SW 1271 (cell line): ENCODE results near the gene SPIRE1.
"Not testable (repeated sequence)": the region's sequence is repeated elsewhere in the genome, so short reads cannot be mapped to it uniquely, and the experiment has no call there.

ENCODE experiments used
- DNase-seq, 2 experiments: peaks; one replicate each; lab custom pipeline; 2025; lab: John Stamatoyannopoulos, UW

The SPIRE1 gene

DNA sequence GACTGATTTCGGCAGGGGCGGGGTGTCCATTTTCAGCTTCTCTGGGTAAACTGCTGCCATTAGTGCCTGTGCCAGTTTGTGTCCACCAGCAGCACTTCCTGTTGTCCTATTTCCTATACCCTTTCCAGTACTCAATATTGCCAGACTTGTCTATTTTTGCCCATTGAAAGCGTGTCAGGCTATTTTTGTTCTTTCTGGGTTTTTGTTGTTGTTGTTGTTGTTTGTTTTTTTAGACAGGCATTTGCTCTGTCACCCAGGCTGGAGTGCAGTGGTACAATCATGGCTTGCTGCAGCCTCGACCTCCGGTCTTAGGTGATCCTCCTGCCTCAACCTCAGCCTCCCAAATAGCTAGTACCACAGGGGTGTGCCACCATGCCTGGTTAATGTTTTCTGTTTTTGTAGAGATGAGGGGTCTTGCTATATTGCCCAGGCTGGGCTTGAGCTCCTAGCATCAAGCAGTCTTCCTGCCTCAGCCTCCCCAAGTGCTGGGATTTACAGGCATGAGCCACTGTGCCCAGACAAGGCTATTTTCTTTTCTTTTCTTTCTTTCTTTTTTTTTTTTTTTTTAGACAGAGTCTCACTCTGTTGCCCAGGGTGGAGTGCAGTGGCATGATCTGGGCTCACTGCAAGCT lies 241.7 kb downstream of the SPIRE1 start:
- no peak for DNase-seq

DNA sequence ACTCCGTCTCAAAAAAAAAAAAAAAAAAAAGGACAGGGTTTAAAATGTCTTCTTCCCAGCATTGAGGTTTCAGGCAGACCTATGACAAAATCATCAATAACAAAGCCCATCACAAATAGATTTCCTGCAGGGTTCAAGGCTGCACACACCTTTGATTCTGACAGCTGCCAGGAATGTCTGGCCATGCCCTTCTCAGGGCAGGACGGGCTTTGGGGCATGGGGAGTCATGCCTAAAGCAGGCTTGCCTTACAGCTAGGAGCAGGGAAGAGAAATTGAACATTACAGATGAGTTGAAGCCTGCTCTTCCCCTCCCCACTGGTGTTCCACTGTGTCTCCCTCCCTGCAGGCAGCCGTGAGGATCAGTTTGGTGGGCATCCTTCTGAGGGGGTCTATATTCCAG lies 246.5 kb downstream of the SPIRE1 start:
- DNase-seq = no peak

DNA sequence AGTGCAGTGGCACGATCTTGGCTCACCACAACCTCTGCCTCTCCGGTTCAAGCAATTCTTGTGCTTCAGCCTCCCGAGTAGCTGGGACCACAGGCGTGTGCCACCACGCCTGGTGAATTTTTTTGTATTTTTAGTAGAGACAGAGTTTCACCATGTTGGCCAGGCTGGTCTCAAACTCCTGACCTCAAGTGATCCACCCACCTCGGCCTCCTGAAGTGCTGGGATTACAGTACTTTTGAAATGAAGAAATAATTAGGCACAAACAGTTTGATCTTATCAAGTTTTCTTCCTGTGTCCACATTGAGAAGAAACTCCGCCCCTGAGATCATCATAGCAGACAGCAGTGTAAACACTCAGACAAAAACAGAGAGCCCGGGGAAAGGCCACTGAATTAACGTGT lies 247.2 kb downstream of the SPIRE1 start:
- DNase-seq = not testable (repeated sequence)

DNA sequence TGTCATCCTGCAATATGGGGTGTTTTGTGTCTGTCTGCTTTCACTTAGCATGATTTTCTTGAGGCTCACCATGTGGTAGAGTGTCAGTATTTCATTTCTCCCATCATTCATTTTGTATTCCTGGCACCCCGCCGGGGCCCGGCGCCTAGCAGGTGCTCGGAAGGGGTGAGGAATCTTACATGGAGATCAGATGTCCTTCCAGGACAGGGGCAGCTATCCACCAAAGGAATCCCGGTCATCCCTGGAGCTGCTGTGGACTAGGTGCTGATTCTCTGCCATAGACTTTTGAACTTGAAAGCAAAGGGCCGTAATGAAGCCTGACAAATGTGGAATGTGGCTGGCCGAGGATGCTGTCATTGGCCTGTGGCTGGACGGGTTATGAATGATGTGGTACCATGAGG lies 247.8 kb downstream of the SPIRE1 start:
- no peak for DNase-seq

DNA sequence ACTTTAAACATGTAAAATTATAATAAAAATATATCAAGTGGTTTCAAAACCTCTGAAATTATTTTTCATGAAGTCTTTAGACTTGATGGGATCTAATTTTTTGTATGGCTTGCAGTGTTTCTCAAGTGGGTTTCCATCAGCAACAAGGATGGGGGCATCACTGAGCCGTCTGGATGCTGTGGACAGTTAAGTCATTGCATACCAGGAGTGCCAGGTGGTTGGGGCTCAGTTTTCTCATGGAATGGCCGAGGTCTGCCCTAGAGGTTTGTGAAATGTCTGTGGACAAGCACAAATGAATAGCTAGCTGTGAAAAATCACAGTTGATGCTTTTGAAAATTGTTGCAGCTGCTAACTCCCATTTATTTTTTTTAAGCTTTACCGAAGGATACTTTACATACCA lies 248.4 kb downstream of the SPIRE1 start:
- no peak for DNase-seq

DNA sequence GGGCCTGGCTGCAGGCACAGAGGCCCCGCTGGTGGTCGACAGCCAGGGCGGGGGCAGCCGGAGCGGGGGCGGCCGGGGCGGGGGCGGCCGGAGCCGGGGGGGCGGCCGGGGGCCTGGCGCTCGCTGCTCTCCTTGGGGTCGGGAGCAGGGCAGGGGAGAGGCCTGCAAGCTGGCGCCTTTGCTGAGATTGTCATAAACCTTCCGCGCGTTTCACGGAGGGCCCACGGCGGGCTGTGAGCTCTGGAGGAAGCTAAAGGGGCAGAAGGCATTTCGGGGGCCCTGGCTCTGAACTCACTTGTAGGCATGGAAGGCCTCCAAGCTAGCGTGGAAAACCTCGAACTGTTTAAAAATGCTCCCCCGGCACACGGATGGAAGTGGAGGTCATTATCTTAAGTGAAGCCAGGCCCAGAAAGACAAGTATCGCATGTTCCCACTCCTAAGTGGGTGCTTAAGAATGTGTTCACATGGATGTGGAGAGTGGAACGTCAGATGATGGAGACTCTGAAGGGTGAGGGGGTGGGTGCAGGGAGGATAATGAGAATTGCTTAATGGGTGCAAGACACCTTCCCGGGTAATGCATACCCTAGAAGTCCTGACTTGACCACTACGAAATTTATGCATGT lies 249.5 kb downstream of the SPIRE1 start:
- no peak for DNase-seq

DNA sequence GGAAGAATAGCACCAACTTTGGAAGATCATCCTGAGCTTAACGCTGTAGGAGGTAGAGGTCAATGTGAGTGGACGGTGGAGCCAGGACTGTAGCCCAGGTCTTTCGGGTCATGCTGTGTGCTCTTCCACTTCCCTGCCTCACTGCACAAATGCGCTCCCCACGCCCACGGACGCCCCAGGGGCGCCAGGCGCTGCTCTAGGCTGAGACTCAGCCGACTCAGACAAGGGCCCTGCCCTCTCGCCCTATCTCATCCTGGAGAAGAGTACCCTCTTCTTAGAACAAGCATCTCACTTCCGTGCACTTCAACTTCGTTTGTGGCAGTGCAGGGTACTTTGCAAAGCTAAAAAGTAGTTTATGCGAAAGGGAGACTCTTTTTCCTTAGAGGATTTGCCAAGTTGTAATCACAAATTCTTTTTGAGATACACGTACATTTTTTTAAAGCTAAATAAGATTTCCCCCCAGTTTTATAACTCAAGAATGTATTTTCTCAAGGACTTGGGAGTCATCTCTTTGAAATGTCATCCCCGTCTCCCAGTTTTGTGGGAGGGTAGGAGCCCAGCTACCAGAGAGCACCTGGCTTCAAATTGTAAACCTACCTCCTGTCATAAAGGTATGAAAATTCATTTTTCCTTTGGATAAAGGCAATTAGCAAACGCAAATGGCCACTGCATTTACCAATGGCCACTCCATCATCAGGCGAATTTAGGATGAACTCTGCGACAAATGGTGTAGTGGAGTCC lies 251.4 kb downstream of the SPIRE1 start:
- no peak for DNase-seq

DNA sequence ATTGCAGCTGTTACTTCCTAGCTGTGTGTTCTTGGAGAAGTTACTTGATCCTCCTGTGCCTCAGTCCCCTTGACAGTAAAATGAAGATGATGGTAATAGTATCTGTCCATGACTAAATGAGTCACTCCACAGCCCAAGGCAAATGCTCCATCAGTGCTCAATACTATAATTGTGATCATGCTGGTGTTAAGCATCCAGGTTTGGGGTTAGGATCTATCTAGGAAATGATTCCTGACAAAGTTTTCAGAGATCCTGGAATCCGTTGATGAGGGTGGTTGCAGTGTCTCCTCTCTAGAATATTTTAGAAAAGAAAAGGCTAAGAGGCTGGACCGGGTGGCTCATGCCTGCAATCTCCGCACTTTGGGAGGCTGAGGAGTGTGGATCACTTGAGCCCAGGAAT lies 252.8 kb downstream of the SPIRE1 start:
- DNase-seq = no peak

DNA sequence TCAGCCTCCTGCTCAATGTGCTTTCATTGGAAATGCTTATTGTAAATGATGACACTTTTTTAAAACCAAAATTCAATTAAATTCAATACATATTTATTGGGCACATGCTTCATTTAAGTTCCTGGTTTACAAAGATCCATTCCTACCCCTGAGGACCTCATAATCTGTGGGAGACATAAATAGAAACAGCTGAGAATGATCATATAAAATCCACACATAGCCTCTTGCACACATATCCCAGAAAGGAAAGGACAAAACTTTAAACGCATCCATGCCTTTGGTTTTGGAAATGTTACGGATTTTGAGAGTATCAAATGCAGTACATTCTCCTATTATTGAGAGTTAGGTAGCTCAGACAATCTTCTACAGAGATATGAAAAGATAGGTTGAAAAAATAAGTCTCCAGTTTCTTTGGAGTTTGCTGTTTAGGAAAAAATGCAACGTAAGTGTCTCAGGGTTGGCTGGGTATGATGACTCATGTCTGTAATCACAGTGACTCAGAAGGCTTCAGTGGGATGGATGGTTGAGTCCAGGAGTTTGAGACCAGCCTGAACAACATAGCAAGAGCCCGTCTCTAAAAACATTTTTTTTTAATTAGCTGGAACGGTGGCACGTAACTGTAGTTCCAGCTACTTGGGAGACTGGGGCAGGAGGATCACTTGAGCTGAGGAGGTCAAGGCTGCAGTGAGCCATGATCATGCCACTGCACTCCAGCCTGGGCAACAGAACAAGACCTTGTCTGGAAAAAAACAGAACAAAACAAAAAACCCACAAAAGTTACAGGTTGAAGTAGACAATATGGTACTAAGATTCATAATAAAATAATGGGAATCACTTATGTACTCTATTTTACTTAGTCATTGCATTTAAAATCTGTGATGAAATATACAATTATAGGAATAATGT lies 254.1 kb downstream of the SPIRE1 start:
- peak in 1 of 2 experiments; percentile 41 for DNase-seq

DNA sequence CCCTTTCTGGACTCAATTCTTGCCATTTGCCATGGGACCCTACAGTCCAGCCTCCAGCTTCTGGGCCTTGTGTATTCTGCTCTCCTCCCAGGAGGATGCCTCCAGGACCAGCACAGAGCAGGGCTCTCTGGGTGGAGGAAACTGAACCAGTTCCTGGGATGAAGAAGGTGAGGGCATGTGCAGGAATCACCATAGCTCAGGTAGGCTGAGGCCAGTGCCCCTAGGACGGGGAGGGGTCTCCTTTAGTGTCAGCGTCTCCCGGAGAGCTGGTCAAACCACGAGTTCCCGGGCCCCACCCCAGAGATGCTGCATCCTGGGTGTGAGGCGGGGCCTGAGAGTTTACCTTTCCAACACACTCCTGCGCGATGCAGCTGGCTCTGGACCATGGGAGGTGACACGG lies 256.0 kb downstream of the SPIRE1 start:
- DNase-seq = no peak

DNA sequence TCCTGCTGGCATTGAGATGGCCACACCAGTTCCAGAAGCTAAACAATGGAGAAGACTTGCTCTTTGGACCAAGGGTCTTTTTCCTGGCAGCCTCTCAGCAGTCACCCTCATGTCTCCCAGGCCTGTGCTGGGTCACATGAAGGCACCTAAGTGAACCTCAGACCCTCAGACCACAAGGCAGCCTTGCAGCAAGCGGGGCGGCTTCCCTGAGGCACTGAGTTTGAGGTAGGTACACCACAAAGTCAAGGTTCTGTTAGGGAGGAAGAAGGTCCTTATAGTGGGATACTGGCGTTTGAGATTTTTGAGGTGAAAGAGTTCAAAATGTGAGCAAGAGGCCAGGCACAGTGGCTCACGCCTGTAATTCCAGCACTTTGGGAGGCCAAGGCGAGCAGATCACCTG lies 258.7 kb downstream of the SPIRE1 start:
- DNase-seq = no peak

DNA sequence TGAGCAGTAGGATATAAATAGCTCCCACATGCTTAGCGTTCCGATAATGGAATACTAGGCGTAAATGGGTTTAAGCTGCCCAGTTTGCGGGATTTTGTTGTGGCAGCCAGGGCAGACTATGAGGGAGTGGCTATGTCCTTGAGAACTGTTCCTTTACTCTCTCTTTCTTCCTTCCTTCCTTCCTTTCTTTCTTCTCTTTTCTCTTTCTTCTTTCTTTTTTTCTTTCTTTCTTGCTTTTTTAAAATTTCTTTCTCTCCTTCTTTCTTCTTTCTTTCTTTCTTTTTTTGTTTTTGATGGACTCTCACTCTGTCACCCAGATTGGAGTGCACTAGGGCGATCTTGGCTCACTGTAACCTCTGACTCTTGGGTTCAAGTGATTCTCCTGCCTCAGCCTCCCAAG lies 259.3 kb downstream of the SPIRE1 start:
- no peak for DNase-seq

DNA sequence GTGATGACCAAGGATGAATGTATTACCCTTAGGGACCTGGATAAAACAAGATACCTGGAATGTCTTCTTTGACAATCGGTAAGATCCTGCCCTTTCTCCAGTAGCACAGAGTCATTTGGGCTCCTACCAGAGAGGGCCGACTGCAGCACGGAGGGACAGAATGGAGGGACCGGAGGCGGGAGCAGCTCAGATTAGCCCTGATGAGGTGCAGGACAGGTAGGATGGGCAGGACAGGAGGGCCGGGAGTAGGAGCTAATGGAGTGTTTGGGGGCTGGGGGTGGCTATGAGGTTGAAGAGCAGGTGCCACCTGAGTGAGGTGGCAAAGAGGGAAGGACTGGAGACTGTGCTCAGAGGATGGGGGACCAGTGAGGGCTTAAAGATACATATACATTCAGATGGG lies 260.1 kb downstream of the SPIRE1 start:
- DNase-seq = no peak

DNA sequence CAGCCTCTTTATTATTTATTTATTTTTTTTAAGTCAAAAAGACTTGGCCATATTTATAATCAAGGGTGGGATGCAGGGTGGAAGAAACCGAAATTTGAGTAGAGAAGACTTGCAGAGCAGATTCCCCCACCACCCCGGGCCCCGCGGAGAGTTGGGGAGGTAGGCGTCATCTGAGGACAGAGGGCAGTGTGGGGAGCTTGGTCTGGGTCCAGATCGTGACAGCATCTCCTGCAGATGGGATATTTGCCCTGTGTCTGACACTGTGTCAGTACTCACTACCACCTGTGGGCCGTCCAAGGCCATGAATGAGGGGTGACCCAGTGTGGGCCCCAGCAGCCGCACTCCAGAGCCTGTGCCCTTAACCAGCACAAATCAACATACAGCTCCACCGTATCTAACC lies 260.7 kb downstream of the SPIRE1 start:
- no peak for DNase-seq
